Measurements from ENCODE around the gene SLC25A25.

The SLC25A25 gene

DNA sequence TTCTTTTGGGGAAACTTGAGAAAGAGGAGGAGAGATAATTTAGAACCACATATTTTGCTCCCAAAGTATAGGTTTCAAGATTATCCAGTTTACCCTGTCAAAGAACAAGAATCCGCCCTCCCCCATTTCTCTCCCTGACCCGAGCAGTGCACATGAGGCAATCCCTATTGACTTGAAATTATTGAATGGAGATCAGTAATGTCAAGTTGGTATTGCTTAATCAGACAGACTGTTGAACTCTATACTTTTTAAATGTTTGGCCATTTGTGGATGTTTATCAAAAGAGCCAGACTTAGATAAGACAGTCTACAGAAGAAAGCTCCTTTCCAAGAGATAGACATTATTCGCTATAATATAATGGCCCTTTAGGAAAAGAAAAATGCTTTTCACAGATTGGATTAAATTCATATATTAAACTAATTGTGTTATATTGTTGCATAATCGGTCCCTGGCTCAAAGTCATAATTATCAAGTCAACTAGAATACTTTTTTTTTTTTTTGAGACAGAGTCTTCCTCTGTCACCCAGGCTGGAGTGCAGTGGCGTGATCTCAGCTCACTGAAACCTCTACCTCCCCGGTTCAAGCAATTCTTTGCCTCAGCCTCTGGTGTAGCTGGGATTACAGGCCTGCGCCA is 5.3 kb downstream of the SLC25A25 start:
- no peak for DNase-seq

DNA sequence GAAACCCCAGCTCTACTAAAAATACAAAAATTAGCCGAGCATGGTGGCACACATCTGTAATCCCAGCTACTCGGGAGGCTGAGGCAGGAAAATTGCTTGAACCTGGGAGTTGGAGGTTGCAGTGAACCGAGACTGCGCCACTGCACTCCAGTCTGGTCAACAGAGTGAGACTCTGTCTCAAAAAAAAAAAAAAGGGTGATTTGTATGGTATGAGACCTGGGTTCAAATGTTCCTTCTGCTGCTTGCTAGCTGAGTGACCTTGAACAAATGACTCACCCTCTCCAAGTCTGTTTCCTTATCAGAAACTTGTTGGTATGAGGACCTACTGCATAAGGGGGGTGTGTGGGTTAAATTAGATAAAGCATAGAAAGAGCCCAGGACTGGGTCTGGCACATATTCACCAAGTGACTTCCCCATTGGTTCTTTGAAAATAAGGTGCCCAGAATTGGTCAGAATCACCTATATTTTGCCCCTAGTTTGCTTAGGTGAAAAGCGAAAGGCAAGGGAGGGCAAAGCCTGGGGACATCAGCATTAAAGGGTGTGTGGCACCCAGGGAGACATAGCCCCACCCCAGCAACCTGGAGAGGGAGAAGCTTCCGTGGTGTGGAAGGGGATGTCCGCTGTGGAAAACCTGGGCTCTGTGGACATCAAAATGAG is 9.9 kb downstream of the SLC25A25 start:
- no peak for DNase-seq

DNA sequence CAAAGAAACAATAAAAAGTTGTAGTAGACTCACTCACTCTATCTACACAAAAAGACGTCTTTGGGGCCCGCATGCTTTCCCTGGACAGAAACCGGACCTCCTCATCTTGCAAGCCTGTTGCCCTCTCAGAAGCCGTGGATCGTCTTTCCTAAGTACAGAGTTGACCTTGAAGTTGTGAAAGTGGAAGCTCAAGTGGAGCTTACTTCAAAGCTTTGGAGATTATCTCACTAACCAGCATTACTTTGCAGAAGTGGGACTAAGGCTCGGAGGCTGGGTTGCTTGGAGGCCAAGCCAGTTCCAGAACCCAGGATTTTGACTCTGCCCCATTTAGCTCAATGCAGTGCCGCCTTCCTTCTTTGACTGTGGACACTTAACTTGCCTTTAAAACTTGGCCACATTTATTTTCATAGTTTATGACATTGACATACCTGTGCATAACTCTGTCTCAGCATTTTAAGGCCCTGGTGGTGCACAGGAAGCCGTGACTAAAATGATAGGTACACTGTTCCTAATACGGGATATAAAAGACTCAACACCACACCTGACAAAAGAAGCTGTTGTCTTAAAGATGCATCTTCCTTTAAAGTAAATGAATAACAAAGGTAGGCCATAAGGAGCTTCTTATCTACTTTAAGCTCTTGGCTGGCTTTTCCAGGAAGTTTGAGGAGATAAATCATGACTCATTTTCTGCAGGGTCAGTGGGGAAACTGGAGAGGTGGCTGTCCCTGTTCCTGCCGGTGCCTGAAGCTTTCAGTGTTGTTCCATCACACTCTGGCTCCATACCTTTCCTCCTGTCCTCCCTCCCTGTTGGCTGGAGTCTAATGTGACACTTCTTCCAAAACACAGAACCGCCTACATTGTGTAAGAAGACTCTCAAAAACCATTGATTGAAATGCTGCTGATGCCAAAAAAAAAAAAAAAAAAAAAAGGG is 10.7 kb downstream of the SLC25A25 start:
- DNase-seq, result no peak

DNA sequence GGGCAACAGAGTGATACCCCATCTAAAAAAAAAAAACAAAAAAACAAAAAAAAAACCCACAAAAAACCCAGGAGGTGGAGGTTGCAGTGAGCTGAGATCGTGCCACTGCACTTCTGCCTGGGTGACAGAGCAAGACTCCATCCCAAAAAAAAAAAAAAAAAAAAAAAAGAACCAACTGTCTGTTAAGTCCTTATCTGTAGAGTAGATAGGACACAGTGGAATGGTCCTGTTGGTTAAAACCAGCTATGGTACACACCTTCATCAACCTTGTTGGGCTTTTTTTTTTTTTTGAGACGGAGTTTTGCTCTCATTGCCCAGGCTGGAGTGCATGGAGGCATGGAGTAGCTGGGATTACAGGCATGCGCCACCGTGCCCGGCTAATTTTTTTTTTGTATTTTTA is 12.2 kb downstream of the SLC25A25 start:
- DNase-seq, result no peak

DNA sequence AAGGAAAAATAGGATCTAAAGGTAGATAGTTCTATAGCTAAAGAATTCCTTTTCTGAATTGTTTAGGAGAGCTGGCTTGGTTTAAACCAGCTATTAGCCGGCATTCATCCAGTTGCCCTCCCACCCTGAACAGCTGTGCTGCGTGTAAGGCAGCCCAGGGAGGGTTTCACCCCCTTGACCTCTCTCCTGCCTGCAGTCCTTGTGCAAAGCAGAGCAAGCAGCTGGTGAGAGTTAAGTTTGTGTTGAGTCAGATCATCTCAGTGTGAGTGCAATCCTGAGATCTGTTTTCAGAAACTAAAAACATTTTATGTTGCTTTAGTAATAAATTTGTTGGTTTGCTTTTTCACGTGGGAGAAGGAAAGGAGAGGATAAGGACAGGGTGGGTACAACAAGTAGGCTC is 13.0 kb downstream of the SLC25A25 start:
- no peak for DNase-seq

DNA sequence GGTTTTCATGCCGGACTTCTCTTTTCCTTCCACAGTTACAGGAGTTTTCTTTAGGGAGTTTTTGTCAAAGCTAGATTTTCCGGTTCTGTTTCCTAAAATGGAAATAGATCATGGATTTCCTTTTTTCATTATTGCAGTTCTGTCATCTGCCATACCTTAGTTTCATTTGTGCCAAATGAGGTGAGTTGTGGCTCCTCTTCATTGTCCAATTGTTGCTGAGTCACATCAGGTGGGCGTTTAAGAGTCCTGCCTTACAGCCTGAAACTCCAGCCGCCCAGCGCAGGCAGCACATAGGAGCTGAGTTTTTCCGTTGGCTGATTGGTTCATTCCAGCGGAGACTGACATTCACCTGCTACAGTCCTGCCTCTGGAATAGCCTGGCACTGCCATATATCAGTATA is 14.1 kb downstream of the SLC25A25 start:
- no peak for DNase-seq

DNA sequence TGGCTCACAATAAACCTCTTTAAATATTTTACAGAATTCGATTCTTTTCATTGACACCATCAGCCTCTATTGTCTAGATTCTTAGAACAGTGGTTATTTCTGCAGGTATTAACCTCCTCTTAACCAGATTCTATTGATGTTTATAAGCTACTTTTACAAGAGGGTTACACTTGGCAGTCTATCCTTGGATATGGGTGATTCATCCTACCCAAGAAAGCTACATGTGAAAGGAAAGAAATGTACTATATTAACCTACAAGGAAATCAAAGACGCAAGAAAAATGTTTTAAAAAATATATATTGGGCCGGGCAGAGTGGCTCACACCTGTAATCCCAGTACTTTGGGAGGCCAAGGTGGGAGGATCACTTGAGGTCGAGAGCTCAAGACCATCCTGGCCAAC is 16.7 kb downstream of the SLC25A25 start:
- no peak for DNase-seq

DNA sequence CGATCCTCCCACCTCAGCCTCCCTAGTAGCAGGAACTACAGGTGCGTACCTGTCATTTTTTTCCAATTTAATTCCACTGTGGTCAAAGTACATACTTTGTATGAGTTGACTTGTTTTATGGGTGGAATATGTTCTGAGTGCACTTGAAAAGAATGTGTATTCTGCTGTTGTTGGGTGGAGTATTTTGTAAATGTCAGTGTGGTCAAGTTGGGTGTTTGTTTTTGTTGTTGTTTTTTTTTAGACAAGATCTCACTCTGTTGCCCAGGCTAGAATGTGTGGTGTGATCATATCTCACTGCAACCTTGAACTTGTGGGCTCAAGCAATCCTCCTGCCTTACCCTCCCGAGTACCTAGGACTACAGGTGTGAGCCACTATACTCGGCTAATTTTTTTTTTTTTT is 17.9 kb downstream of the SLC25A25 start:
- DNase-seq, result no peak

DNA sequence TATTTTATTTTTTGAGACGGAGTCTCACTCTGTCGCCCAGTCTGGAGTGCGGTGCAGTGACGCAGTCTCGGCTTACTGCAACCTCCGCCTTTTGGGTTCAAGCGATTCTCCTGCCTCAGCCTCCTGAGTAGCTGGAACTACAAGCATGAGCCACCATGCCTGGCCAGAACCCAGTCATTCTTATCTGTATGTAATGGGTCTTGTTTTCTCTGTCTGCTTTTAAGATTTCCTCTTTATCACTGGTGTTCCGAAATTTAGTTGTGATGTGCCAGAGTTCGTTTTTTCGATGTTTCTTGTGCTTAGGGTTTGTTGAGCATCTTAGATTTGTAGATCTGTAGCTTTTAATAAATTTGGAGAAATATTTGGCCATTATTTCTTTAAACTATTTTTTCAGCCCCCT is 19.2 kb downstream of the SLC25A25 start:
- no peak for DNase-seq

DNA sequence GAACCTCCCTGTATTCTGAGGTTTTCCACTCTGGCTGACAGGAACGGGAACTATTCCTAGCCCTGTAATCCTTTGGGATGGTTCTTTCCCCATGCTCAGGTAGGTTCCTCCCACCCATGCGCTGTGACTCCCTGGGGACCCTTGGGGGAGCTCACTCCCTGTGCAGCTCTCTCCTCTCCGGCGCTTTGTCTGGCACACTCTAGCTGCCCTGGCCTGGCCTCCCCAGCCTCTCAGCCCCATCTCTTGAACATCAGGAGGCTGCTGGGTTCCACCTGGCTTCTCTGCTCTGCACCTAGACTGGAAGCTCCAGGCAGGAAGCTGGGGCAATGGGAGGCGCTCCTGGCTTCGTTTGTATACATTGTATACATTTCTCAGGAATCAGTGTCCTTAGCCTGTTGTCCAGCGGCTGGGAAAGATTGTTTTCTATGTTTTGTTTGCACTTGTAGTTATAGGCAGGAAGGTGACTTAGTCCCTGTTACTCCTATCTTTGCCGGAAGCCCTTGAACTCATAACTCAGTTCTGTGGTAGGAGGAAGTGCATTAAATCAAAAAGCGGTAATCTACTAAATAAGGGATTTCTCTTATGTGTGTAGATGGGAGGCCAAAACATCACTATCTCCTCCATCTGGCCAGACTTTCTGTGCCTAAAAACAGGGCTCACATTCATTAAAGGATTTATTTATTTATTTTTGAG is 20.4 kb downstream of the SLC25A25 start:
- DNase-seq, result no peak

DNA sequence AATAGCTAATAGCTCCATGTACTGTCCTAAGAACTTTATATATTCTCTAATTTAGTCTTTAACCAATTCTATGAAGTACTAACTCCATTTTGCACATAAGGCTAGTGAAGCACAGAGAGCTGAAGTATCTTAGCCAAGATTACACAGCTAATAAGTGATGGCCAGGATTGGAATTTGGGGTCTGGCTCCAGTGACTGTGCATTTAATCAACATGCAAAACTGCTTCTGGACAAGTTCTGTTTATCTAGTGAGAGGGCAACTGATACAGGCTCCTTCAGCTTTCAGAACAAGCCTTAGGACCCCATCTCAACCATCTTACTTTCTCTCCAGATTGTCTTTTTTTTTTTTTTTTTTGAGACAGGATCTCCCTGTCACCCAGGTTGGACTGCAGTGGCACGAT is 21.3 kb downstream of the SLC25A25 start:
- no peak for DNase-seq

DNA sequence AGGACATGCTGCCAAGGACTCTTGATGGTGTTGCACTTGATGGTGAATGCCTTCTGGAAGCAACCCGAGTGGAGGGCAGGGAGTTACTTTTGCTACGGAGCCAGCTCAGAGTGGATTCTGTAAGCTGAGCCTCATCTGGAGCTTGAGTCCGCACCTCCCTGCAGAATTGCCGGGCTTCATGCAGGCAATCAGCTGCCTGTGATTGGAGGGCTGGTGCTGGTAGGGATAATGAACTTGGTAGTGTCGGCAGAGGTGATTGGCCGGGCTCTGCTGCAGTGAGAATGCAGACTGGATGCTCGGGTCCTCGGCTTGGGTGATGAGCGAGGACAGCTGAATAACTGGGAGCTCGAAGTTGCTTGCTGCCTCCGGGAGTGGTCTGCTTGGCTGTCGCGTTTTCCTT is 23.1 kb downstream of the SLC25A25 start:
- DNase-seq, result peak; percentile 77 to 87

DNA sequence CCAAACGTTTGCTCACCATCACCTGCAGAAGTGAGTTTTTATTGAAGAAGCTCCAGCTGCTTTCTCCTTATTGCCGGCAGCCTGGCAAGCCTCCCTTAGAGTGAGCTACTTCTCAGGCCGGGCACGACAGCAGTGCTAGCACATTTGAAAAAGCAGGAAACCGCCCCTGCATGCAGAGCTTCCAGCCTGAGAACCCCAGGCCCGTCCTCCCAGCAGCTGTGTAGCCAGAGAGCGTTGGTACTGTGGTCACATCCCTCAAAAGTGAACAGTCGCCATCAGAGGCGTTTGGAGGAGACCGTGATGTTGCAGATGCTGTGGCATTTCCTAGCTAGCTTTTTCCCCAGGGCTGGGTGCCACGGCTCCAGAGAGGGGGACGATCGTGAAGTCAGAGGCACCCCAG is 23.5 kb downstream of the SLC25A25 start:
- peak; percentile 52 to 76 for DNase-seq

DNA sequence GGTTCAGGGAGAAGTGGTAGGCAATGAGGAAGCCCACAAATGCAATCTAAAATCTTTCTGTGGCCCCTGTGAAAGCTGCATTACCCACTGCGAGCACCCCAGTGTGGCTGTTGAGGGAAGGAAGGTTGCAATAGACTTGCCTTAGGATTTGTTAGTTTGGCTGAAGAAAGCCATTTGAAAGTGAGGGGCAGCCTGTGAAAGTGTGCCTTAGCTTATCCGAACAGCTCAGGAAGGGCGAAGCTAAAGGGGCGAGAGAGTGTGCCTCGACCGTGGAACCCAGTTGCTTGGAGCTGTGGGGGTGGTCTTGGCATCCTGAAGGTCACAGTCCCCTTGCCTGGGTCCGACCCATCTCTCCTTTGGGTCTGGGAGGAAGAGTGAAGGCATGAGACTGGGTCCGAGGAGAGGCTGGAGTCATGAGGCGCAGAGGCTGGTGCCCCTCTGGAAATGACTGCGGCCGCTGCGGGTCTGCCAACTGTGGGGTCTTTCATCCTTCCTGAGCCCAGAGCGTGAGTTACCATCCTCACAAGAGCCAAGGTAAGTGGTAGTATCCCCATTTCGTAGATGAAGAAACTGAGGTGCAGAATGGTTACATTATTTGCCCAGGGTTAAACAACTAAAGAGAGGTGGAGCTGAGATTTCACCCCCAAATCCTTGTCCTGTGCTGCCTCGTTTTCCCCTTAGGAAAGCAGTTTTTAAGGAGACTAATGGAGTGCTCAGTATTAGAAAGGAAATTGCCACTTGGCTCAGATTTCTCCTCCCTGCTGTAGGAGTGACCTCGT is 24.4 kb downstream of the SLC25A25 start:
- no peak for DNase-seq

DNA sequence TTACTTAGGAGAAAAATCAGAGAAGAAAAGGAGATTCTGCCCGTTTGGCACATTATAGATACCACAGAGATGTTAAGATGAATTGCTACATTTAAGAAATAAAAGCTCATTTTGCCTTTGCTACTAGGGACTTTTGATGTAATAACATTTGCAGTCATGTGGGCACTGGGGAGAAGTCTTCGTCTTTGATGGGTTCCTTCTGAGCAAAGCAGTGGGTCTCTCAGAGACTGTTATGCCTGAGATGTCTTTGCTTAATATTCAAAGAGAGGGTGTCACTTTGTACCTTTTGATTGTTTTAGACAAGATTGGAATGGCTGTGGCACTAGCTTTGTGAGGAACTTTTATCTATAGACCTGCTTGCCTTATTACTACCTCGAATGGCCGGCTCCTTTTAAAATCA is 25.0 kb downstream of the SLC25A25 start:
- no peak for DNase-seq

DNA sequence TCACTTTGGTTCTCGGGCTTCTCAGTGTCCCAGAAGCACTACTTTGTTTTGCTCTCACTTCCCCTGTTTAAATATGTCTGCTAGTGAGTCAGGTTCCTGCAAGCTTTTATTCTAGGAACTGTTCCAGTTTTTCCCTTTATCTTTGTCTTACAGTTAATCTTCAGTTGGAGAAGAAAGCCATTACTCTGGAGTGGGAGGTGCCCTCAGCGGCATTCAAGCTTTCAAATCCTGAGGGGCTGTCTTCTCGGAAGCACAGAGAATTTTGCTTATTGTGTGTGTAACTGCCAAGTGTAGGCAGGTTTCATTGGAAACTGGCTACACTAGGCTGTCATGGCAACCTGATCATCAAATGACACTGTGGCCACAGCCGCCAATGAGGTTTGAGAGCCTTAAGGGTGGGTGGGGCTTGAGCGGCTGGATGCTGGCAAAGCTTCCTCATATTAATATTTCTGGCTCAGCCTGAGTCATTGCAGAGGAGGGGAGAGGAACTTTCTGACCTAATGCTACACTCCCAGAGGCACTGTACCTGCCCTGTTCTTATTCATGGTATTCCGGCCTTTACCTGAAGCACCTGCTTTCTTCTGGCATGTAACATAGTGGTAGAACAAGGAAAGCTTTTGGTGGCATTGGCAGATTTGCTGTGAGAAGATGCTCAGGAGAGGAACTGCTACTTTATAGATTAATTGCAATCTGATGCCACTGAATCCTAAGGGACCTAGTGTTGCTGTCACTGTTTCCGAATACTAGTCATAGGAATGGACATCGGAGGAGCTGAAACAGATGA is 26.3 kb downstream of the SLC25A25 start:
- DNase-seq, result peak; percentile 73 to 79

DNA sequence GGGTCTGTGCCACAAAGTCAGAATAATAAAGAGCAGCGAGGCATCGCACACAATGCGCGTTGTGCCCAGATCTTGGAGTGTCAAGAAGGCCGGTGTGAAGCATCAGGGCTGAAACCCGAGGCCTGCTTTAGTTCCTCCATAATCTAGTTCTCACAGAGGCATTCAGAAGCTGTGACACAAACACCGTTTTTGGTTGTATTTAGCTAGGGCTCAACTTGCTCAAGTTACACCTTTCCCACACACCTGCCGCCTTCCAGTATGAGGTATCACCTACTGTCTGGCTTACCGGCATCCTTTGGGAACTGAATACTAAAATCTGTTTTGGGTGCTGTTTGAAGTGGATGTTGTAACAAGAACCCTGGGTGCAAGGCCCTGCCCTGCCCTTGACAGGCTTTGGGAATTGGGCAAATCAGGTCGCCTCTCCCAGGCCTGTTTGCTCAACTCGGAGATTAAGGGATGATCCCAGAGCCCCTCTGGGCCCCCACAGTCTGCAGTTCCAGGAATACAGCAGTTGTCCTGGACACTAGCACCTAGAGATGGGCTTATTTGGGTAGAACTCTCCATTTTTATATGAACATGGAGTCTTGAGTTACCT is 27.0 kb downstream of the SLC25A25 start:
- no peak for DNase-seq

DNA sequence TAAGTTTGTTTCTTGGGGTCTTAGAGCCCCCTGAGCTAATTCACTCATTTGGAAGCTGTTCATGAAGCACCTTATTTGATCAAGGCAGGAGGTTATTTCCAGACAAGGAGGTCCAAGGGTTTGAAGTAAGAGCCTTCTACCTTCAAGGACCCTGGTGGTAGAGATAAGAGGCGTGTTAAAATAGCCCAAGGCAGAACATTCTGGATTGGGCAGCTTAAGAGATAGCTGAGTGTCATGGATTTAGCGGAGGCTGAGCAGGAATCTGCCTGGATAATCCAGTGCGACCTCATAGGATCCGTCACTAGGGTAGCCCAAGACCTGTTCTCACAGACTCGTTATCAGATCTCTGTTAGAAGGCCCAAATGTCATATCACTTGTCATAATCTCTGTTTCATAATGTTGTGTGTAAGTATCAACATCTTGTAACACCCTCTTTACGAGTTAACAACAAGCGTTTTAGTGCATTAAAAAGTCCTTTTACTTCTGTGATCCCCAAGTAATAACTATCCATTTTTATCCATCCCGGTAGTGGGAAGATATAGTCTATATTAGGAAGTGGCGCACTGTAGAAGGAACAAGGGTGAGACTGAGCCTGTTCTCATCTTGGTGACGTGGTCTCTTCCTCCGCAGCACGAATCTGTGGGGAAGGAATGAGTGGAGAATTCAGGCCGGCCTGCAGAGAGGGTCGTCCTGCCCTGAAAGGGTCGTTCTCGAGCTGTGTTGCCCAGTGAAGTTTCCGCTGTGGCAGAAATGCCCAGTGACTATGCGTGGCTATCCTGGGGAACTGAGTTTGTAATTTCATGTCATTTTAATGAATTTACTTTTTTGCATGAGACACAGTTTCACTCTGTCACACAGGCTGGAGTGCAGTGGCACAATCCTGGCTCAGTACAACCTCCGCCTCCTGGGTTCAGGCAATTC is 28.8 kb downstream of the SLC25A25 start:
- no peak for DNase-seq

DNA sequence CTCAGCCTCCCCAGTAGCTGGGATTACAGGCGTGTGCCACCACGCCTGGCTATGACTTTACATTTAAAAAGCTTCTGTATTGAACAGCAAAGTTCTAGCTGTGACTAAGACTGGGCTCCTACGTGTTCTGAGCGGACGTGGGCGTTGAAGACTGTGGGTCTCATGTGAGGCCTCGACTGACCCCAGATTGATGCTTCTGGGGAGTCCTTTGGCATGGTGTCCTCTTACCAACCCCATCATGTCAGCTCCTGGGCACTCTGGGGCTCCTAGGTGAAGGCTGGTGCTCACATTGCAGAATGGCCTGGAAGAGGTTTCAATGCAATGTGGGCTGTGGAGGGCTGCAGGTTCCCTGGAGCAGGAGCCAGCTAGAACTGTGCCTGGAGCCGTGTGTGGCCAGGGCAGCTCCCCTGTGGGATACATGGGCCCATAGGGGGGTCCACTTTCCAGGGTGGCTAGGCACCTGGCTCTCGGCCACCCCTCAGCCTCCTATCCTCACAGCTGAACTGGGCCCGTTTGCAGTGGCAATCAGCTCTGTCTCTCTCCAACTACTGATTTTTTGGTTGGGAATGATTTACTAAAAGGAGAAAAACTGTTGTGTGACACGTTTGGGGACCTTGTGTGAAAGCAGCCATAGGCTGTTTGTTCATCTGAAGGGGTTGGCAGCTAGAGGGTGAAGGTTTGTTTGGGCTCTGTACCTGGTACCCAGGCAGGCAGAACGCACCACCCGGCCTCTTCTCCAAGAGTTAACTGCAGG is 29.7 kb downstream of the SLC25A25 start:
- DNase-seq, result no peak

Data from hippocampal formation (tissue), 2 donors.